Prostate gland (tissue), 2 donors: Measurements from ENCODE around the gene KRCC1.

Experiments
- POLR2A ChIP-seq: fragments of 450-650 bp; IDR thresholded peaks from one replicate; pipeline ENCODE4 v1.6.1; 2016; ENCODE audit warnings: antibody characterized with exemption, mild to moderate bottlenecking
- TF ChIP-seq, protein P1 (sequence below), 4 experiments: fragments of 200-600 bp in 2 of 4; fragments of 450-650 bp in 2 of 4; sonication (generic) in 2 of 4; IDR thresholded peaks; 1 replicate in 3 of 4; 2 replicates in 1 of 4; pipeline ENCODE4 v1.5.1; 2016 to 2019; ENCODE audit warnings: antibody characterized with exemption in 4 of 4, mild to moderate bottlenecking in 2 of 4, moderate library complexity in 2 of 4

GRCh38 chr2:88068044-88068443 is 12.5 kb upstream of the KRCC1 start:
- TF ChIP-seq, protein P1, sequence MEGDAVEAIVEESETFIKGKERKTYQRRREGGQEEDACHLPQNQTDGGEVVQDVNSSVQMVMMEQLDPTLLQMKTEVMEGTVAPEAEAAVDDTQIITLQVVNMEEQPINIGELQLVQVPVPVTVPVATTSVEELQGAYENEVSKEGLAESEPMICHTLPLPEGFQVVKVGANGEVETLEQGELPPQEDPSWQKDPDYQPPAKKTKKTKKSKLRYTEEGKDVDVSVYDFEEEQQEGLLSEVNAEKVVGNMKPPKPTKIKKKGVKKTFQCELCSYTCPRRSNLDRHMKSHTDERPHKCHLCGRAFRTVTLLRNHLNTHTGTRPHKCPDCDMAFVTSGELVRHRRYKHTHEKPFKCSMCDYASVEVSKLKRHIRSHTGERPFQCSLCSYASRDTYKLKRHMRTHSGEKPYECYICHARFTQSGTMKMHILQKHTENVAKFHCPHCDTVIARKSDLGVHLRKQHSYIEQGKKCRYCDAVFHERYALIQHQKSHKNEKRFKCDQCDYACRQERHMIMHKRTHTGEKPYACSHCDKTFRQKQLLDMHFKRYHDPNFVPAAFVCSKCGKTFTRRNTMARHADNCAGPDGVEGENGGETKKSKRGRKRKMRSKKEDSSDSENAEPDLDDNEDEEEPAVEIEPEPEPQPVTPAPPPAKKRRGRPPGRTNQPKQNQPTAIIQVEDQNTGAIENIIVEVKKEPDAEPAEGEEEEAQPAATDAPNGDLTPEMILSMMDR (IDR thresholded peaks at IDR 0.05), result no peak
- no peak for TF ChIP-seq POLR2A
